Right lobe of liver (tissue), 4 donors: ENCODE data around the gene TMEM203.

Experiments
- POLR2A ChIP-seq: fragments of 450-650 bp; IDR thresholded peaks from one replicate; pipeline ENCODE4 v1.6.1; 2017; ENCODE audit warnings: antibody characterized with exemption, mild to moderate bottlenecking
- TF ChIP-seq, protein P1 (sequence below), 4 donors: fragments of 200-600 bp in 3 of 4; fragments of 450-650 bp in 1 of 4; IDR thresholded peaks; one replicate each; pipeline versions ENCODE4 v1.5.1 to v1.8.0; 2016 to 2022; ENCODE audit warnings: antibody characterized with exemption in 4 of 4, mild to moderate bottlenecking in 2 of 4
- donor health status: DM: no; HTN: no; CAD: no.
- donor health status: DM: no; HTN: no; CAD: no.
- donor health status: DM: no; HTN: yes; CAD: no.

- TF ChIP-seq, protein P1, sequence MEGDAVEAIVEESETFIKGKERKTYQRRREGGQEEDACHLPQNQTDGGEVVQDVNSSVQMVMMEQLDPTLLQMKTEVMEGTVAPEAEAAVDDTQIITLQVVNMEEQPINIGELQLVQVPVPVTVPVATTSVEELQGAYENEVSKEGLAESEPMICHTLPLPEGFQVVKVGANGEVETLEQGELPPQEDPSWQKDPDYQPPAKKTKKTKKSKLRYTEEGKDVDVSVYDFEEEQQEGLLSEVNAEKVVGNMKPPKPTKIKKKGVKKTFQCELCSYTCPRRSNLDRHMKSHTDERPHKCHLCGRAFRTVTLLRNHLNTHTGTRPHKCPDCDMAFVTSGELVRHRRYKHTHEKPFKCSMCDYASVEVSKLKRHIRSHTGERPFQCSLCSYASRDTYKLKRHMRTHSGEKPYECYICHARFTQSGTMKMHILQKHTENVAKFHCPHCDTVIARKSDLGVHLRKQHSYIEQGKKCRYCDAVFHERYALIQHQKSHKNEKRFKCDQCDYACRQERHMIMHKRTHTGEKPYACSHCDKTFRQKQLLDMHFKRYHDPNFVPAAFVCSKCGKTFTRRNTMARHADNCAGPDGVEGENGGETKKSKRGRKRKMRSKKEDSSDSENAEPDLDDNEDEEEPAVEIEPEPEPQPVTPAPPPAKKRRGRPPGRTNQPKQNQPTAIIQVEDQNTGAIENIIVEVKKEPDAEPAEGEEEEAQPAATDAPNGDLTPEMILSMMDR (IDR thresholded peaks at IDR 0.05): peak in 3 of 4 donors; percentile 24 to 39 (median 35)
- TF ChIP-seq POLR2A: no peak
These were observed 42.7 kb downstream of the TMEM203 start for GRCh38 chr9:137162505-137163364.
